ENCODE results near the gene DEFB132.

DNA sequence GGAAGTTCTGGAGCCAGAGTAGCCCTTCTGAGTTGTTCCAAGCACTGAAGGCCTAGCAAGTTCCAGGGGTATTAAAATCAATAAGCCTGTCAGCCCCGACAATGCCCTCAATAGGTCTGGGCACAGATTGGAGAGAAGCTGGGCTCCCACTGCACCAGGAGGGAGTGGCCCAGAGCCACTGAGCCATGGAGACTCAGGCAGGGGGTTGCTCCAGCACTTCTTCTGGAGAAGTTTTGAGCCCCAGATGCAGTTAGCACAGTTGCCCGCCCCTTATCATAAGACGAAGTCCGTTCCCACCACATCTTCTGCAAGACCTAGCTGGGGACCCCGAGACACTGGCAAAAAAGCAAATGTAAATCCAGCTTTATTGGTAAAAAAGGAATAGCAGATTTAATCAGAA is 13.0 kb downstream of the DEFB132 start:
- TF ChIP-seq, protein P1, sequence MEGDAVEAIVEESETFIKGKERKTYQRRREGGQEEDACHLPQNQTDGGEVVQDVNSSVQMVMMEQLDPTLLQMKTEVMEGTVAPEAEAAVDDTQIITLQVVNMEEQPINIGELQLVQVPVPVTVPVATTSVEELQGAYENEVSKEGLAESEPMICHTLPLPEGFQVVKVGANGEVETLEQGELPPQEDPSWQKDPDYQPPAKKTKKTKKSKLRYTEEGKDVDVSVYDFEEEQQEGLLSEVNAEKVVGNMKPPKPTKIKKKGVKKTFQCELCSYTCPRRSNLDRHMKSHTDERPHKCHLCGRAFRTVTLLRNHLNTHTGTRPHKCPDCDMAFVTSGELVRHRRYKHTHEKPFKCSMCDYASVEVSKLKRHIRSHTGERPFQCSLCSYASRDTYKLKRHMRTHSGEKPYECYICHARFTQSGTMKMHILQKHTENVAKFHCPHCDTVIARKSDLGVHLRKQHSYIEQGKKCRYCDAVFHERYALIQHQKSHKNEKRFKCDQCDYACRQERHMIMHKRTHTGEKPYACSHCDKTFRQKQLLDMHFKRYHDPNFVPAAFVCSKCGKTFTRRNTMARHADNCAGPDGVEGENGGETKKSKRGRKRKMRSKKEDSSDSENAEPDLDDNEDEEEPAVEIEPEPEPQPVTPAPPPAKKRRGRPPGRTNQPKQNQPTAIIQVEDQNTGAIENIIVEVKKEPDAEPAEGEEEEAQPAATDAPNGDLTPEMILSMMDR (conservative IDR thresholded peaks at IDR 0.05; ENCODE audit: low read length) = no peak
- no peak for TF ChIP-seq EZH2phosphoT487 (IDR thresholded peaks at IDR 0.05; ENCODE audit: borderline replicate concordance, low read depth, low read length)

Data from OCI-LY7 (cell line).